CD4-positive, alpha-beta T cell treated with Interleukin-10 for 1 hour (primary cell): Measurements from ENCODE around the gene SYT15.
"Not testable (repeated sequence)": the region's sequence is repeated elsewhere in the genome, so short reads cannot be mapped to it uniquely, and the experiment has no call there.

Experiments used
- DNase-seq: peaks from one replicate; pipeline ENCODE4 v3.0.0-alpha.2; 2020

SYT15 gene

GRCh38 chr10:46578474-46579178 is at the start of gene SYT15:
TSS of gene SYT15 (plus strand) at chr10:46579128. CDS start at chr10:46579169, 41 bp downstream.
- not testable (repeated sequence) for DNase-seq

- not testable (repeated sequence) for DNase-seq
Measured at GRCh38 chr10:46529742-46530141, 49.2 kb upstream of the SYT15 start.

- no peak for DNase-seq
Measured at GRCh38 chr10:46530249-46531186, 48.4 kb upstream of the SYT15 start.

DNA sequence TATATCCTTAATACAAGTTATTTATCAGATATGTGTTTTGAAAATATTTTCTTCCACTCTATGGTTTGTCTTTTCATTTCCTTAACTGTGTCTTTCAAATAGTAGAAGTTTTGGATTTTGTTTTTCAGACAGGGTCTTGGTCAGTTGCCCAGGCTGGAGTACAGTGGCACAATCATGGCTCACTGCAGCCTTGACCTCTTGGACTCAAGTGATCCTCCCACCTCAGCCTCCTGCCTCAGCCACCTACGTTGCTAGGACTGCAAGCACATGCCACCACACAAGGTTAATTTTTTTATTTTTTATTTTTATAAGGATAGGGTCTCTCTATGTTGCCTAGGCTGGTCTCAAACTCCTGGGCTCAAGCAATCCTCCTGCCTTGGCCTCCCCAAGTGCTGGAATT is 46.7 kb upstream of the SYT15 start:
- not testable (repeated sequence) for DNase-seq

DNA sequence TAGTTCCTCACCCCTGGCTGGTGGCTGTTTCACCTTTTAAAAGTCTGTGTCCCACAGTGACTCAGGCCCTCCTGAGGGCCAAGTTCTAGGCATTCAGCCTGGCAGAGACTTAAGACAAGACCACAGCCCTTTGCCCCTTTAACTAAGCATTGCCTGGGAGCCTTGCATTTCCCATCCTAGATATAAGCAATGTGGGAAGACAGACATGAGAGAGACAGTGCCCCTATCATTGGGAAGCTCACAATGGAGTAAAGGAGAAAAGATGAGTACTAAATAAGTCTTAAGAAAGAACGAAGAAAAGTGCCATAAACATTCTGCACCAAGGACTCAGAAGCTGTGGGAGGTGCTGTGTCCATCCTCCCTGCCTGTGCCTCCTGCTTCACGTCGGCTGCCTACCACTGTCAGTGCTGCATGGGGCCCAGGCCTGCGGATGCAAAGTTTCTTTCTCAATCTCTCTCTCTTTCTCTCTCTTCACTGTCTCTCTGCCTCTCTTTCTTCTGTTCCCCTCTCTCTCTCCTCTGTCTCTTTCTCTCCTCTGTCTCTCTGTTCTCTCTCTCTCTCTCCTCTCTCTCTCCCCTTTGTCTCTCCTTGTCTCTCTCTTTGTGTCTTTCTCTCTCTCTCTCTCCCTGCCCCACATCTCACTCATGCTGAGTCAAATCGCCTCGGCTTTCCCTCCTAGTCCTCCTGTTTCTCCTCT is 44.0 kb upstream of the SYT15 start:
- DNase-seq, result no peak

GRCh38 chr10:46536171-46536570 is 42.8 kb upstream of the SYT15 start:
- no peak for DNase-seq

DNA sequence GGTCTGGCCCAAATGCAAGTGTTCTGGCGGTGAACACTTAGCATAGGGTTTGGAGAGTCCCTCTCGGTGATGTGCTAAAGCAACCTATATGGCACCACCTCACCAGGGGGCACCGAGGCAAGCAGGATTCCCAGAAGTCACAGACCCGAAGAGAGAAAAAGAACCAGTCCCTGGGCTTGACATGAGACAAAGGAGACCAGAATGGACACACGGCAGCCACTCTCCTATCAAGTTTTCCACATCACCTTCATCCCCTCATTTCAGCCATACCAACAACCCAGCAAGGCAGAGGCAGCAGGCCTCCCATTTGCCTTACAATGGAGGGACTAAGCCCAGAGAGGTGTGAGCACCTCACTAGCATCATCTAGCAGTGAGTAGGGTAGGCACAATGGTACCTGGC is 42.1 kb upstream of the SYT15 start:
- no peak for DNase-seq

DNA sequence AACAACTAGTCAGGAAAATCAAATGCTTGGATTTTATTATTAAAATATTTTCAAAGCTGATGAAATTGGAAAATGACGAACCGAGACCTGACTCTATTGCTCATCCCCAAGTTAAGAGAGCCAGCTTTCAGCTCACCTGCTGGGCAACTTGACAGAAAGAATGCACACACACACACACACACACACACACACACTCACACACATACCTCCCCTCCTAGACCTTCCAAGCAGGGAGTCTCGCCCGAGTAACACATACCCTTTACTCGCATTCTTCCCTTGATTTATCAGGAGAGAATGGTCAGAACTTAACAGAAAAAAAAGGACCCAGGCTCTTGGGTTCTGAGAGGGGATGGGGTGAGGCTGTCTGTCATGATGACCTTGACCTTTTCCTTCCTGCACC is 41.6 kb upstream of the SYT15 start:
- DNase-seq, result no peak

GRCh38 chr10:46538155-46538554 is 40.8 kb upstream of the SYT15 start:
- DNase-seq, result no peak

- no peak for DNase-seq
Measured at GRCh38 chr10:46538717-46539426, 40.1 kb upstream of the SYT15 start.

- DNase-seq, result no peak
Measured at GRCh38 chr10:46539596-46540411, 39.1 kb upstream of the SYT15 start.

DNA sequence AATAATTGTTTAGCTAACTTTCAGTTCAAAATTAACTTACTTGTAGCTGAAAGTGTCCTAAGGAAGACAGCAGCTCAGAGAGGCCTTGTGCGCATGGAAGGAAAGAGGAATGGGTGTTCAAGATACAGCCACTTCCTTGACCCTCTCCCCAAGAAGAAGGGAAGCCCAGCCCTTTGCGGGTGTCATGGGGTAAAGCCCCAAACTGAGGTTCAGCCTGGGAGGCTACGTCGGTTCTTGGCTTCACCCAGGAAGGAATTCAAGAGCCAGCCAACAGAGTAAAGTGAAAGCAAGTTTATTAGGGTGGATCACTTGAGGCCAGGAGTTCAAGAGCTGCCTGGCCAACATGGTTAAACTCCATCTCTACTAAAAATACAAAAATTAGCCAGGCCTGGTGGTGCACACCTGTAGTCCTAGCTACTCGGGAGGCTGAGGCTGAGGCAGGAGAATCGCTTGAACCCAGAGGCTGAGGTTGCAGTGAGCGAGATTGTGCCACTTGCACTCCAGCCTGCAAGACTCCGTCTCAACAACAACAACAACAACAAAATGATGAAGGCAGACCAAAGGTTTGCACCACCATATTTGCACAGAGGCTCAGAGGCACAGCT is 38.4 kb upstream of the SYT15 start:
- DNase-seq, result no peak

GRCh38 chr10:46541017-46541661 is 37.8 kb upstream of the SYT15 start:
- no peak for DNase-seq

DNA sequence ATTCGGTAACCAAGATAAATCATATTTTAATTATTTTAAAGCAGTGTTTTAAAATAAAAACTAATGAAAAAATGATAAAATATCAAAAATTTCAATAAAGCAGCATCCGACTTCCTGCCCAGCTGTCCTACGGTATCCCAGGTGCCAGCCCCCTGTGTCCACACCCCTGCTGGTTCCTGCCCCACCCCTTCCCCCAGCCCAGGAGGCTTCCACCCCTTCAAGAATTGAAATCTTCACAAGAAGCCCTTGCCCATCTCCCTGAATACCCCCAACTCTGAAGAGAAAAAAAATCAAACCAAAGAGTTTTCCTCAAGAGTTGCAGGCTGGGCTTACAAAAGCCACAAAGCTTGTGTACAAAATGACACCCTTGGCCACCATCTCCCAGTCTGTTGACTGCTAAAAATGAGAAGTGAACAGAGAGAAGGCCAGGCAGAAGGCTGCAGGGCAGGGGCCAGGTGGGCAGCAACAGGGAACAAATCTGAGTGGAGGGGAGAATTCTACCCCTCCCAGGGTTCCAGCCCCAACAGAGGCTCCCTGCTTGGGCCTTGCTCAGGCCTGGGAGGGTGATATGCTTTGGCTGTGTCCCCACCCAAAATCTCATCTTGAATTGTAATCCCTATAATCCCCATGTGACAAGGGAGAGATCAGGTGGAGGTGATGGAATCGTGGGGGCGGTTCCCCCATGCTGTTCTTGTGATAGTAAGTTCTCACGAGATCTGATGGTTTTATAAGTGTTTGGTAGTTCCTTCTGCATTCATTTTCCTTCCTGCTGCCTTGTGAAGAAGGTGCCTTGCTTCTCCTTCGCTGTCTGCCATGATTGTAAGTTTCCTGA is 37.0 kb upstream of the SYT15 start:
- no peak for DNase-seq

- no peak for DNase-seq
Measured at GRCh38 chr10:46542567-46543465, 36.1 kb upstream of the SYT15 start.

- no peak for DNase-seq
Measured at GRCh38 chr10:46543466-46544377, 35.2 kb upstream of the SYT15 start.

DNA sequence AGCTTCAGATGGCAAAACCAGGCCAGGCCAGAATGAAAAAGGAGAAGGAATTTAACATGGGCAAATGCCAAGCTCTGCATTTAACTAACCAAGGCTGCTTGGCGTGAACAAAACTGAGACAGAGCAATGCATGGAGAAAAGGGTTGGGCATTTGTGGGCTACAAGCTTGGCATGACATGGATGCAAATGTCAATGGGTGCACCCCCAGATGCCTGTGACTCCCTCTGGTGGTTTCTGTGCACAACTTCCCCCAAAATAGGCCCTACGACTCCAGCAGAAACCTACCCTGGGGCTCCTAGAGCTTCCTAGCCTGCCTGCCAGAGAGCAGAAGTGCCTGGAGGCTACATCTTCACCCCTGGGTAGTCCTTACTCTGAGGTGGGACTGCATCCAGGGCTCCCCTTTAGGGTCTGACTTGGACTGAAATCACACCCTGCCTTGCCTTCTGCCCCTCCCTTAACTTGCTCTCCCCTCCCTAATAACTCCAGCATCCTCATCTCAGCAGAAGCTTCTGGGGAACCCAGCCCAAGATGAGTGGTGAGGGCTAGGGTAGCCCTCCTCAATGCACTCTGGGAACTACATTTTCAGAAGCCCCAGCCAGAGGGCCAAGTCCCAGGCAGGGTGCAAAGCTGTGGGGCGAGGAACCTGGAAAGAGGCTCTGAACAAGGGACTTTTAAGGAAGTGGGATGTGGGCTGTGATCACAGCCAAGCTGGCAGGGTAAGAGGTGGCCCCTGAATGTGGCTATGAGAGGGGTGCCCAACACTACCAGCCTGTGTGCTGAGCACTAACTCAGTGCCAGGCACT is 33.7 kb upstream of the SYT15 start:
- DNase-seq, result no peak
